ENCODE results near the gene TEF.

The TEF gene

DNA sequence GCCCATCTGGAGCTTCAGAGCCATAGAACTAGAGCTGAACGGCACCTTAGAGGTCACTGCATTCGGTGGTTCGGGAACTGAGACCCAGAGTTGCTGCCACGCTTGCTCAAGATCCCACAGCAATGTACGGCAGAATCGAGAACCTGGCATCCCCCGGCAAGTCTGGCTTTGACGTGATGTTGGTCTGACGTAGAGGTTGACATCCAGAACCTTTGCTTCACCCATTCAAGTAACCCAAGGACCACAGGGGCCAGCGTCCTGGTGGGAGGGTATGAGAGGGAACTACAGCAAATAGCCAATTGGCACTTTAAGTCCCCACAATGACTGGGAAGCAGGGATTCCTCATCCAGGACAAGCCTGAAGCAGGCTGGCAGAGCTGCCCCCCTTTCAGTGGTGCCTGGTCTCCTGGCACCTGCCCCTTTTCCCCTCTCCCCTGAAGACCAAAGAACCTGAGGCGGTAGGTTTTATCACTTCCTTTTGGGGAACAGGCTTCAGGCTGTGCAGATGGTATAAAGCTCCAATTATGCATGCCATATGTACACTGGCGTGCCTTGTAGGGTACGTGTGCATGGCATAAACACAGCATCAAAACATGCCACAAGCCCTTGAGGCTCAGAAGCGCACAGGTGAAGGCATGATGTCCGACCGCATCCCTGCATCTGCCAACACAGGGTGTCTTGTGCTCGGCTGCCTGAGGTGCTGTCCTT lies 15.3 kb upstream of the TEF start:
- no peak for DNase-seq (ENCODE audit: low read depth in 1 of 2, low spot score in 1 of 2)
- Histone ChIP-seq H3K27me3 (ENCODE audit: insufficient read depth, poor library complexity, severe bottlenecking) (no peaks in the 10 kb centered on the region), H3K4me3 (replicated peaks; ENCODE audit: insufficient read depth, low read length) (peak overlapping the region; percentile 17), H3K27ac (replicated peaks) (no peak overlapping the region)
- TF ChIP-seq SPI1 (IDR thresholded peaks at IDR 0.05; ENCODE audit: borderline replicate concordance, low read depth) (peak; percentile 8; the same call in 1 of the 2 replicates), REST (IDR thresholded peaks at IDR 0.05; ENCODE audit: insufficient replicate concordance, low read depth) (no peak)

DNA sequence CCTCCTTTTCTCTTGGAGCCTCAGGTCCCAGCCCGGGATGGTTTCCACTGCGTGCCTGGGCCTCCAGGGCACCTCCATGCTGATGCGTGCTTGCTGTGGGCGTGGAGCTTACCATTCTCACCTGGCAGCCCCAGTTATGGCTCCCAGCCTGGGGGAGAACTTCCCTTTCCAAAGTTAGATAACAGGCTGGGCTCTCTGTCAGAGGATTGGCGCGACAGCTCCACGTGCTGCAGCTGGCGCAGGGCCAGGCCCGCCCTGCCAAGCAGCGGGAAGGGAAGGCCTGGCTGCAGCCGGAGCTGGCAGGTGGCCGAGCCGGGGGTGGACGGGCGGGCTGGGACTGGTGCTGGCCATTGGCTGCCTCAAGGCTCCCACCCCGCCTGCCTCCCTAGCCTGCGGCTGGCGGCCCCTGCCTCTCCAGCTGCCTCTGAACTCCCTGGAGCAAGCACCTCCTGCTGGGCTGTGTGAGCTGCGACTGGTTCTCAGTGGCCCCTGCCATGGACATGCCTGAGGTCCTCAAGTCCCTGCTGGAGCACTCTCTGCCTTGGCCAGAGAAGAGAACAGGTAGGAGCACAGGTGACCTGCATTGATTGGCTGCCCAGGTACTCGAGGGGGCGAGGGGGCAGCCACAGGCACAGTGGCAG lies 14.6 kb upstream of the TEF start:
- H3K27ac ChIP-seq (replicated peaks) = peak overlapping the region; percentile 30; the same call in 1 of the 2 replicates
- H3K27me3 ChIP-seq (ENCODE audit: insufficient read depth, poor library complexity, severe bottlenecking) = no peaks in the 10 kb centered on the region
- TF ChIP-seq POLR2AphosphoS5 (IDR thresholded peaks at IDR 0.05; ENCODE audit: low read depth) (peak; percentile 89), REST (IDR thresholded peaks at IDR 0.05; ENCODE audit: insufficient replicate concordance, low read depth) (no peak), GABPA (IDR thresholded peaks at IDR 0.05; ENCODE audit: low read depth) (no peak)
- DNase-seq (ENCODE audit: low read depth in 1 of 2, low spot score in 1 of 2) = peak; percentile 89 to 94
- H3K4me3 ChIP-seq (replicated peaks; ENCODE audit: insufficient read depth, low read length) = peak overlapping the region; percentile 17

DNA sequence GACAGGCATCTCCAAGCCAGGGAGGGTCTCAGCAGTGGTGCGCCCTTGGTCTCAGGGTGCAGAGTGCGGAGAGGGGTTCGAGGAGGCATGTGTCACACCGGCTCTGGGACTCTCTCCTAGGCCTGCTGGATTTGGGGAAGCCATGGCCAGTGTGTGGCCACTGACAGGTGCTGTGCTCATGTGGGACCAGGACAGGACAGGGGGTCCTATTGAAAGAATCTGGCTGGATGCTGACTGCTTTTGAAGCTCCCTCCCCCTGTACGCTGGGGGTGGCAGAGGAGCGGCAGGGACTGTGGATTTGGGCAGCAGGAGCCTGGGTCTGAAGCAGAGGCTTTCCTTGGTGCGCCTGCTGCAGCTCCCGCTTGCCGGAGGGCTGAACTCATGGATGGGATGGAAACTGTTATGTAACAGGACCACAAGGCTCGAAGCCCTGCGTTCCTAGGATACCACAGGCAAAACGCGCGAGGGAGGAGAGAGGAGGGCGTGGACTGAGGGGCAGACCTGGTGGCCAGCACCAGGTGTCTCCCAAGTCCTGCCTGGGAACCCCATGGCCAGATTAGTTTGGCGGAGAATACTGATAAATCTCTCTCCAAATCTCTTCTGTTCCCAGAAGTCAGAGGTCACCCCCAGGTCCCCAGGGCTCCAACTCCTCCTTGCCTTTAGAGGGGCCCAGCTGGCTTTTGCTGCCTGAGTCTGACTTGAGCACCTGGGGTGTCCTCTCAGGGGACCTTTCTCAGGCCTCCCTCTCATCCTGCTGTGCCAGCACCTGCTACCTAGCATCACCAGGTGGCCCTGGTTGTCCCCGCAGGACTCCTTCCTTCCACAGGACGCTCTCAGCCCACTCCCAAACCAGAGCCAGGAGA lies 13.8 kb upstream of the TEF start:
- peak in 1 of 2 experiments; percentile 20 for DNase-seq (ENCODE audit: low read depth in 1 of 2, low spot score in 1 of 2)
- TF ChIP-seq SPI1 (IDR thresholded peaks at IDR 0.05; ENCODE audit: borderline replicate concordance, low read depth) = no peak
- TF ChIP-seq GABPA (IDR thresholded peaks at IDR 0.05; ENCODE audit: low read depth) = no peak
- no peak for TF ChIP-seq CTCF (IDR thresholded peaks at IDR 0.05; ENCODE audit: insufficient read depth, low read length)
- TF ChIP-seq POLR2AphosphoS5 (IDR thresholded peaks at IDR 0.05; ENCODE audit: low read depth) = no peak
- no peak for TF ChIP-seq REST (IDR thresholded peaks at IDR 0.05; ENCODE audit: insufficient replicate concordance, low read depth)
- Histone ChIP-seq H3K27me3 (ENCODE audit: insufficient read depth, poor library complexity, severe bottlenecking) (no peaks in the 10 kb centered on the region), H3K27ac (replicated peaks) (no peak overlapping the region), H3K4me3 (replicated peaks; ENCODE audit: insufficient read depth, low read length) (peak overlapping the region; percentile 17; the same call in 1 of the 2 replicates)
